OCI-M2 (cell line): ENCODE data around the gene RBPMS2.
"Not testable (repeated sequence)": the region's sequence is repeated elsewhere in the genome, so short reads cannot be mapped to it uniquely, and the experiment has no call there.

ENCODE experiments used
- DNase-seq: peaks from one replicate; lab custom pipeline; 2025; ENCODE audit not compliant: unreplicated experiment; lab: John Stamatoyannopoulos, UW

RBPMS2 gene

GRCh38 chr15:64754663-64755426, 20.5 kb downstream of the RBPMS2 start:
- DNase-seq, result no peak

GRCh38 chr15:64753480-64754185, 21.8 kb downstream of the RBPMS2 start:
- DNase-seq, result no peak

GRCh38 chr15:64751464-64751863, 23.9 kb downstream of the RBPMS2 start:
- no peak for DNase-seq

- no peak for DNase-seq
Observed at GRCh38 chr15:64749999-64750657, 25.3 kb downstream of the RBPMS2 start.

GRCh38 chr15:64749167-64749566, 26.2 kb downstream of the RBPMS2 start:
- DNase-seq, result no peak

GRCh38 chr15:64748251-64748650, 27.1 kb downstream of the RBPMS2 start:
- DNase-seq, result no peak

- no peak for DNase-seq
Observed at GRCh38 chr15:64747578-64747977, 27.8 kb downstream of the RBPMS2 start.

- no peak for DNase-seq
Observed at GRCh38 chr15:64746921-64747320, 28.5 kb downstream of the RBPMS2 start.

- no peak for DNase-seq
Observed at GRCh38 chr15:64746356-64746755, 29.0 kb downstream of the RBPMS2 start.

- DNase-seq, result no peak
Observed at GRCh38 chr15:64743691-64744090, 31.7 kb downstream of the RBPMS2 start.

- no peak for DNase-seq
Observed at GRCh38 chr15:64742921-64743320, 32.5 kb downstream of the RBPMS2 start.

- DNase-seq, result no peak
Observed at GRCh38 chr15:64742385-64742784, 33.0 kb downstream of the RBPMS2 start.

GRCh38 chr15:64741708-64742107, 33.7 kb downstream of the RBPMS2 start:
- not testable (repeated sequence) for DNase-seq

GRCh38 chr15:64740311-64741170, 34.8 kb downstream of the RBPMS2 start:
- DNase-seq, result no peak

- DNase-seq, result no peak
Observed at GRCh38 chr15:64739577-64740143, 35.7 kb downstream of the RBPMS2 start.

- no peak for DNase-seq
Observed at GRCh38 chr15:64739156-64739555, 36.2 kb downstream of the RBPMS2 start.

GRCh38 chr15:64738226-64739095, 36.9 kb downstream of the RBPMS2 start:
- DNase-seq, result no peak

GRCh38 chr15:64732156-64732860, 43.1 kb downstream of the RBPMS2 start:
- no peak for DNase-seq

GRCh38 chr15:64731805-64732151, 43.6 kb downstream of the RBPMS2 start:
- no peak for DNase-seq
